GM10266 (cell line): ENCODE measurements around the gene ZNF311.
"Not testable (repeated sequence)": the region's sequence is repeated elsewhere in the genome, so short reads cannot be mapped to it uniquely, and the experiment has no call there.

Experiments used
- DNase-seq: peaks from one replicate; pipeline ENCODE4 v3.0.0; 2012; ENCODE audit errors: extremely low spot score
- TF ChIP-seq, protein P1 (sequence below): IDR thresholded peaks from 2 replicates; pipeline ENCODE4 v1.5.1; 2012; ENCODE audit warnings: mild to moderate bottlenecking, low read depth; ENCODE audit not compliant: control insufficient read depth, insufficient read depth; ENCODE audit errors: missing control alignments

The ZNF311 gene

DNA sequence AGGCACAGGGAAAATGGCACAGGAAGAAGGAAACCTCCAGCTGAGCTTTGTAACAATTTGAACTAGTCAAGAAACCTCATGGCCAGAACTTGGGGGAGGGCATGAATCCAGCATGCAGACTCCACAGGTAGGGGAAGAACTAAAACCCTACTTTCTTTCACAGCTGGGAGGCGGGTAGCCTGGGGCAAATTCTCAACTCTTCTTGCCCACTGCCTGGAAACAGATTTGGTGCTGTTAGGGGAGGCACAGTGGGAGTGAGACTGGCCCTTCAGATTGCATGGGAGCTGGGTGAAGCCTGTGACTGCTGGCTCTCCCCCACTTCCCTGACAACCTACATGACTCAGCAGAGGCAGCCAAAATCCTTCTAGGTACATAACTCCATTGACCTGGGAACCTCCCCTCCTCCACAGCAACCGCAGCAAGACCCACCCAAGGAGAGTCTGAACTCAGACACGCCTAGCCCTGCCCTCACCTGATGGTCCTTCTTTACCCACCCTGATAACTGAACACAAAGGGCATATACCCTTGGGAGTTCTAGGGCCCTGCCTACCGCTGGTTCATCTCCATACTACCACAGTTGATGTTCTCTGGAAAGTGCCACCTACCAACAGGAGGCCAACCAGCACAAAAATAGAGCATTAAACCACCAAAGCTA is 44.1 kb downstream of the ZNF311 start:
- no peak for DNase-seq
- TF ChIP-seq, protein P1, sequence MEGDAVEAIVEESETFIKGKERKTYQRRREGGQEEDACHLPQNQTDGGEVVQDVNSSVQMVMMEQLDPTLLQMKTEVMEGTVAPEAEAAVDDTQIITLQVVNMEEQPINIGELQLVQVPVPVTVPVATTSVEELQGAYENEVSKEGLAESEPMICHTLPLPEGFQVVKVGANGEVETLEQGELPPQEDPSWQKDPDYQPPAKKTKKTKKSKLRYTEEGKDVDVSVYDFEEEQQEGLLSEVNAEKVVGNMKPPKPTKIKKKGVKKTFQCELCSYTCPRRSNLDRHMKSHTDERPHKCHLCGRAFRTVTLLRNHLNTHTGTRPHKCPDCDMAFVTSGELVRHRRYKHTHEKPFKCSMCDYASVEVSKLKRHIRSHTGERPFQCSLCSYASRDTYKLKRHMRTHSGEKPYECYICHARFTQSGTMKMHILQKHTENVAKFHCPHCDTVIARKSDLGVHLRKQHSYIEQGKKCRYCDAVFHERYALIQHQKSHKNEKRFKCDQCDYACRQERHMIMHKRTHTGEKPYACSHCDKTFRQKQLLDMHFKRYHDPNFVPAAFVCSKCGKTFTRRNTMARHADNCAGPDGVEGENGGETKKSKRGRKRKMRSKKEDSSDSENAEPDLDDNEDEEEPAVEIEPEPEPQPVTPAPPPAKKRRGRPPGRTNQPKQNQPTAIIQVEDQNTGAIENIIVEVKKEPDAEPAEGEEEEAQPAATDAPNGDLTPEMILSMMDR = no peak

DNA sequence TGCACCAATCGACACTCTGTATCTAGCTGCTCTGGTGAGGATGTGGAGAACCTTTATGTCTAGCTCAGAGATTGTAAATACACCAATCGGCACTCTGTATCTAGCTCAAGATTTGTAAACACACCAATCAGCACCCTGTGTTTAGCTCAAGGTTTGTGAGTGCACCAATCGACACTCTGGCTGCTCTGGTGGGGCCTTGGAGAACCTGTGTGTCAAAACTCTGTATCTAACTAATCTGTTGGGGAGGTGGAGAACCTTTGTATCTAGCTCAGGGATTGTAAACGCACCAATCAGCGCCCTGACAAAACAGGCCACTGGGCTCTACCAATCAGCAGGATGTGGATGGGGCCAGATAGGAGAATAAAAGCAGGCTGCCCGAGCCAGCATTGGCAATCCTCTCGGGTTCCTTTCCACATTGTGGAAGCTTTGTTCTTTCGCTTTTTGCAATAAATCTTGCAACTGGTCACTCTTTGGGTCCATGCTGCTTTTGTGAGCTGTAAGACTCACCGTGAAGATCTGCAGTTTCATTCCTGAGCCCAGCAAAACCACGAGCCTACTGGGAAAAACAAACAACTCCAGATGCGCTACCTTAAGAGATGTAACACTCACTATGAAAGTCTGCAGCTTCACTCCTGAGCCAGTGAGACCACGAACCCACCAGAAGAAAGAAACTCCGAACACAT is 46.4 kb downstream of the ZNF311 start:
- not testable (repeated sequence) for DNase-seq

DNA sequence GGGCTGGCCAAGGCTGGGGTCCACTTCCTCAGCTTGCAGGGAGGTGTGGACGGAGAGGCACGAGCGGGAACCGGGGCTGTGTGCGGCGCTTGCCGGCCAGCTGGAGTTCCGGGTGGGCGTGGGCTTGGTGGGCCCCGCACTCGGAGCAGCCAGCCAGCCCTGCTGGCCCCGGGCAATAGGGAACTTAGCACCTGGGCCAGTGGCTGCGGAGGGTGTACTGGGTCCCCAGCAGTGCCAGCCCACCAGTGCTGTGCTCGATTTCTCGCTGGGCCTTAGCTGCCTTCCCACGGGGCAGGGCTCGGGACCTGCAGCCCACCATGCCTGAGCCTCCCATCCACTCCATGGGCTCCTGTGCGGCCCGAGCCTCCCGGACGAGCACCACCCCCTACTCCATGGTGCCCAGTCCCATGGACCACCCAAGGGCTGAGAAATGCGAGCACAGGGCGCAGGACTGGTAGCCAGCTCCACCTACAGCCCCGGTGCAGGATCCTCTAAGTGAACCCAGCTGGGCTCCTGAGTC is 47.3 kb downstream of the ZNF311 start:
- DNase-seq = not testable (repeated sequence)

DNA sequence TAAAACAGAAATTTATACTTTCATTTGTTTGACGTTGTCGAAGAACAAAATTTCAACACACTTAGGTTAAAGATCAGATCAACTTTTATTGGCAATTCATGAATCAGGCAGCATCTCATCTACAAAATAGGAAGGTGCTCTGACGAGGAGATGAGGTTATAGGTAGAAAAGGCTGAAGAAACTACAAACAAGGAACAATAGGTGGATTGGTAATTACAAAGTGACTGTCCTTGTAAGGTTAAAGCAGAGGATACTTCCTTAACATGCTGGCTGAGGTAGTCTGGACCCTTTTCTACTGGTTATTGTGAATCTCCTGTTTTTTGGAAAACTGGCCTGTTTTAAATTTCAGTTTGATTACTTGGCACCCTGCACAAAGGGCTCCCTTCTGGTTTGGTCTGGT is 48.8 kb downstream of the ZNF311 start:
- DNase-seq = peak; percentile 5
- TF ChIP-seq, protein P1 = no peak

DNA sequence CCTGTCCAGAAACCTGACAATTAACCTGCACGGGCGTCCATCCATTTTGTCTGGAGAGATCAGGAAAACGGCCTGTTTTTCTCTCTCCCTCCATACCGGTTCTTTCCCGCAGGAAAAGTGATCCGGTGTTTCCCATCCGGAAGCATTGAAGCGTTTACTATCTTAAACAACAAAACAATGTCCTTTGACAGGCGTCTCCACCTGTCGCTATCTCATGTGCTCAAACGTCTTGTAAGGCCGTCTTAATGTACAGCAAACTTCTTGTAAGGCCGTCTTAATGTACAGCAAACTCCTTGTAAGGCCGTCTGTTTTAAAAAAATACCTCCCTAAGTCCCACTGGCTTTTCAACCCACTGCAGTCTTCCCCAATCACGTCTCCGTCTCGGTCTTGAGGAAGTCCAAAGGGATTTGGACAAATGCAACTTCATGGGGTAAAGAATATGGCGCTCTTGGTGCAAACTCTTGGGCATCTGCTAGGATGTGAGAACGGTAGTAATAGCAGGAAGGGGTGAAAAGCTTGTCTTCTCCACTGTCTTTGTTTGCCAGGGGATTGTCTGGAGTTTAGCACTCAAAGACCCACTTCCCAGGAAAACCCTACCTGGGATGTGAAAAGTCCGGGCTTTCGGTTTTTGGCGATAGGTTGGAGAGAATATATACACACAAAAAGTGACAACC is 51.4 kb downstream of the ZNF311 start:
- TF ChIP-seq, protein P1 = no peak
- no peak for DNase-seq

DNA sequence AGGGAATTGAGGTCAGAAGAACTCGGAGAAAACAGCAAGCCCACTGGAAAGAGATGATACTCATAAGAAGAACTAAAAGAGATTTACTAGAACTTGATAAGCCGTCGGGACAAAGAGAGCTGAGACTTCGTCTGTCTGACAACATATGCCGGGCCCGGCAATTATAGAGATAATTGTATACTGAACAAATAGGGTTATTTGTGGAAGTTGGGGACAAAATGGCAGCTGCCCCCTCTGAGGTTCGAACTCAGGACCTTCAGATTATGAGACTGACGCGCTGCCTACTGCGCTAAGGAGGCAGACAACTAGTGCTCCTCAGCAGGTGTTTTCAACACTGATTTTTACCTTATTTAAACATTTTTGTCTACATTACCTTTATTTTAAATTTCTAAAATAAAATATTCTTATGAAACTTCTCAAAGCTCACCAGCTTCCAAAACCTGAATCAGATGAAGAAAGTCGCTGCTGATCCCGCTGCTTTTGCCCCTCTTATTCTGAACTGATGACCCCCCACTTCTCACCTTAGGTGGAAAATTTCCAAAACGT is 52.0 kb downstream of the ZNF311 start:
- TF ChIP-seq, protein P1 = no peak
- DNase-seq = peak; percentile 79

DNA sequence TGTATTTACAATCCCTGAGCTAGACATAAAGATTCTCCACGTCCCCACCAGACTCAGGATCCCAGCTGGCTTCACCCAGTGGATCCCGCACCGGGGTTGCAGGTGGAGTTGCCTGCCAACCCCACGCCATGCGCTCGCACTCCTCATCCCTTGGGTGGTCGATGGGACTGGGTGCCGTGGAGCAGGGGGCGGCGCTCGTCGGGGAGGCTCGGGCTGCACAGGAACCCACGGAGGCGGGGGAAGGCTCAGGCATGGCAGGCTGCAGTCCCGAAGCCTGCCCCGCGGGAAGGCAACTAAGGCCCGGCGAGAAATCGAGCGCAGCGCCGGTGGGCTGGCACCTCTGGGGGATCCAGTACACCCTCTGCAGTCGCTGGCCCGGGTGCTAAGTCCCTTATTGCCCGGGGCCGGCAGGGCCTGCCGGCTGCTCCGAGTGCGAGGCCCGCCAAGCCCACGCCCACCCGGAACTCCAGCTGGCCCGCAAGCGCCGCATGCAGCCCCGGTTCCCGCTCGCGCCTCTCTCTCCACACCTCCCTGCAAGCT is 55.4 kb downstream of the ZNF311 start:
- DNase-seq = not testable (repeated sequence)

DNA sequence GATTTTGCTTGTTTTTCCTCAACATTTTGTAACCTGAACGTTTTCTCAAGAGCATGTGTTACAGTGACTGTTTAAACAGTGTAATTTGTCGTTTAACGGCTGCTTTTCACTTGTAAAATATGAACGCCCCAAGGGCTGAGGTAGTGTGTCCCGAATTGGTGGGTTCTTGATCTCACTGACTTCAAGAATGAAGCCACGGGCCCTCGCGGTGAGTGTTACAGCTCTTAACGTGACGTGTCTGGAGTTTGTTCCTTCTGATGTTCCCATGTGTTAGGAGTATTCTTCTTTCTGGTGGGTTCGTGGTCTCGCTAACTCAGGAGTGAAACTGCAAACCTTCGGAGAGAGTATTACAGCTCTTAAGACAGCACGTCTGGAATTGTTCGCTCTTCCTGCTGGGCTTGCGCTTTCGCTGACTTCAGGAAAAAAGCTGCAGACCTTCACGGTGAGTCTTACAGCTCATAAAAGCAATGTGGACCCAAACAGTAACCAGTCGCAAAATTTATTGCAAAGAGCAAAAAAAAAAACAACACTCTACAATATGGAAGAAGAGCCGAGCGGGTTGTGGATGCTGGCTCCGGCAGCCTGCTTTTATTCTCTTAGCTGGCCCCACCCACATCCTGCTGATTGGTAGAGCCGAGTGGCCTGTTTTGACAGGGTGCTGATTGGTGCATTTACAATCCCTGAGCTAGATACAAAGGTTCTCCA is 56.2 kb downstream of the ZNF311 start:
- TF ChIP-seq, protein P1 = no peak

More for the DNA sequence above, 56.2 kb downstream of the ZNF311 start:
- no peak for DNase-seq
